SK-N-SH (cell line): ENCODE measurements around the gene TMED8. TPM values are rescaled to one million over a fixed set of nuclear protein-coding genes. Genes with fewer than 3 reads are reported as not detected.

ENCODE experiments used
- CTCF ChIA-PET: fragments of 300-600, 350-600 bp; formaldehyde crosslinking; extraction: SDS; loops from one replicate; lab custom pipeline; 2021; lab: Yijun Ruan, JAX
- POLR2A ChIA-PET: fragments of 350-600 bp; sonication (Branson Sonifier 250); formaldehyde crosslinking; extraction: SDS; loops from one replicate; lab custom pipeline; 2020; ENCODE audit warnings: antibody characterized with exemption, inconsistent platforms; lab: Yijun Ruan, JAX
- DNase-seq: peaks from one replicate; pipeline ENCODE4 v3.0.0; 2012
- H2AFZ ChIP-seq: fragments of 200-600 bp; sonication (generic); 2 replicates; pipeline ENCODE4 v1.8.1; 2016; ENCODE audit warnings: antibody characterized with exemption, mild to moderate bottlenecking, low read depth
- H3F3A ChIP-seq: fragments of 200-600 bp; sonication (generic); replicated peaks from 2 replicates; pipeline ENCODE3; 2016; ENCODE audit warnings: antibody characterized with exemption, mild to moderate bottlenecking; ENCODE audit not compliant: insufficient read depth
- H3K27ac ChIP-seq, 2 experiments: fragments of 200-500 bp in 1 of 2; fragments of 200-600 bp in 1 of 2; sonication (Bioruptor generic) in 1 of 2; sonication (generic), shearing (Covaris generic) in 1 of 2; 2 replicates each; pipeline versions ENCODE4 v1.5.1 to v1.6.1; 2014 to 2016; ENCODE audit warnings: low read depth in 2 of 2, inconsistent platforms in 1 of 2, low read length in 1 of 2, mild to moderate bottlenecking in 1 of 2, mixed read lengths in 1 of 2
- H3K27me3 ChIP-seq: fragments of 200-600 bp; sonication (generic), shearing (Covaris generic); 2 replicates; pipeline ENCODE4 v1.6.1; 2016; ENCODE audit warnings: mixed run types; ENCODE audit not compliant: insufficient read depth
- H3K36me3 ChIP-seq, 2 experiments: fragments of 200-500 bp in 1 of 2; fragments of 200-600 bp in 1 of 2; sonication (Bioruptor generic) in 1 of 2; sonication (generic) in 1 of 2; replicated peaks in 1 of 2; 2 replicates each; pipeline versions ENCODE3 to v1.5.1; 2014 to 2016; ENCODE audit warnings: low read length in 1 of 2, mild to moderate bottlenecking in 1 of 2; ENCODE audit not compliant: insufficient read depth in 2 of 2, control insufficient read depth in 1 of 2
- H3K4me1 ChIP-seq, 2 experiments: fragments of 200-500 bp in 1 of 2; fragments of 200-600 bp in 1 of 2; sonication (Bioruptor generic) in 1 of 2; sonication (generic), shearing (Covaris generic) in 1 of 2; 2 replicates each; pipeline versions ENCODE4 v1.5.1 to v1.6.1; 2014 to 2016; ENCODE audit warnings: low read depth in 1 of 2, low read length in 1 of 2, mixed run types in 1 of 2; ENCODE audit not compliant: insufficient read depth in 2 of 2, control insufficient read depth in 1 of 2
- H3K4me2 ChIP-seq: fragments of 200-600 bp; sonication (generic), shearing (Covaris generic); 2 replicates; pipeline ENCODE4 v1.6.1; 2017; ENCODE audit warnings: mixed run types
- H3K4me3 ChIP-seq, 2 experiments: fragments of 200-500 bp in 1 of 2; fragments of 200-600 bp in 1 of 2; sonication (Bioruptor generic) in 1 of 2; sonication (generic), shearing (Covaris generic) in 1 of 2; 2 replicates each; pipeline versions ENCODE4 v1.5.1 to v1.8.1; 2014 to 2016; ENCODE audit warnings: low read depth in 2 of 2, inconsistent platforms in 1 of 2, low read length in 1 of 2, mild to moderate bottlenecking in 1 of 2, mixed read lengths in 1 of 2, moderate library complexity in 1 of 2
- H3K79me2 ChIP-seq: fragments of 200-600 bp; sonication (generic); 2 replicates; pipeline ENCODE4 v1.8.1; 2017; ENCODE audit warnings: mild to moderate bottlenecking; ENCODE audit not compliant: insufficient read depth
- H3K9ac ChIP-seq: fragments of 200-600 bp; sonication (generic); 2 replicates; pipeline ENCODE4 v1.6.1; 2017; ENCODE audit warnings: mixed run types
- H3K9me2 ChIP-seq: fragments of 200-600 bp; sonication (generic); 2 replicates; pipeline ENCODE4 v1.6.1; 2017; ENCODE audit warnings: mixed run types
- H3K9me3 ChIP-seq: fragments of 200-600 bp; sonication (generic); 2 replicates; pipeline ENCODE4 v1.6.1; 2017; ENCODE audit warnings: mixed run types, mild to moderate bottlenecking, moderate library complexity
- H4K20me1 ChIP-seq: fragments of 200-600 bp; sonication (generic); 2 replicates; pipeline ENCODE4 v1.6.1; 2017; ENCODE audit warnings: mild to moderate bottlenecking, mixed run types; ENCODE audit not compliant: insufficient read depth
- CHD2 ChIP-seq: fragments of 150-350 bp; IDR thresholded peaks from 2 replicates; pipeline ENCODE4 v1.6.1; 2018; ENCODE audit warnings: low read length; ENCODE audit not compliant: partially characterized antibody
- ELF1 ChIP-seq: IDR thresholded peaks from 2 replicates; pipeline ENCODE4 v1.4.0; 2012
- FOSL2 ChIP-seq: IDR thresholded peaks from 2 replicates; pipeline ENCODE4 v1.4.0; 2012; ENCODE audit warnings: low read depth, mild to moderate bottlenecking, moderate library complexity, borderline replicate concordance
- GABPA ChIP-seq: IDR thresholded peaks from 2 replicates; pipeline ENCODE4 v1.4.0; 2012; ENCODE audit warnings: low read depth, mild to moderate bottlenecking
- MAX ChIP-seq: IDR thresholded peaks from 2 replicates; pipeline ENCODE4 v1.4.0; 2012; ENCODE audit warnings: low read depth
- MXI1 ChIP-seq: IDR thresholded peaks from 2 replicates; pipeline ENCODE4 v1.6.1; 2012; ENCODE audit warnings: mild to moderate bottlenecking, low read depth, low read length, improper control_type of control experiment
- NRF1 ChIP-seq: IDR thresholded peaks from 2 replicates; pipeline ENCODE4 v1.6.1; 2012; ENCODE audit warnings: low read depth, mild to moderate bottlenecking, low read length
- POLR2AphosphoS5 ChIP-seq: IDR thresholded peaks from 2 replicates; pipeline ENCODE4 v1.6.1; 2012; ENCODE audit warnings: low read depth, low read length
- RCOR1 ChIP-seq: fragments of 150-350 bp; IDR thresholded peaks from 2 replicates; pipeline ENCODE4 v1.6.1; 2017; ENCODE audit warnings: antibody characterized with exemption, low read length
- REST ChIP-seq: IDR thresholded peaks from 2 replicates; pipeline ENCODE4 v1.6.1; 2012; ENCODE audit warnings: mild to moderate bottlenecking, low read depth, low read length, moderate library complexity
- YY1 ChIP-seq: IDR thresholded peaks from 2 replicates; pipeline ENCODE4 v1.4.0; 2012; ENCODE audit warnings: low read depth, mild to moderate bottlenecking
- ZBTB33 ChIP-seq: IDR thresholded peaks from 2 replicates; pipeline ENCODE4 v1.4.0; 2012; ENCODE audit warnings: low read depth, borderline replicate concordance
- WGBS: methylation state at CpG from one replicate; pipeline ENCODE4 v1.1.6; 2017; ENCODE audit warnings: low lambda C conversion rate; 5-methylcytosine and 5-hydroxymethylcytosine counted together
- polyA plus RNA-seq, 3 experiments: library from polyadenylated mRNA; depleted of rRNA; stranded (reverse); fragments of >200 nt; gene quantifications; 2 replicates each; pipeline ENCODE4 v1.2.3, GENCODE V29; 2012
- TF ChIP-seq, protein P1 (sequence below): IDR thresholded peaks from 2 replicates; pipeline ENCODE4; 2012
- TF ChIP-seq, protein P2 (sequence below): fragments of 150-350 bp; IDR thresholded peaks from 2 replicates; pipeline ENCODE4 v1.6.1; 2016; ENCODE audit warnings: mild to moderate bottlenecking, low read depth, low read length

TMED8 gene
- polyA plus RNA-seq, 1 of the 3 experiments (the other 2 are of a cell fraction): 2.3 TPM

DNA sequence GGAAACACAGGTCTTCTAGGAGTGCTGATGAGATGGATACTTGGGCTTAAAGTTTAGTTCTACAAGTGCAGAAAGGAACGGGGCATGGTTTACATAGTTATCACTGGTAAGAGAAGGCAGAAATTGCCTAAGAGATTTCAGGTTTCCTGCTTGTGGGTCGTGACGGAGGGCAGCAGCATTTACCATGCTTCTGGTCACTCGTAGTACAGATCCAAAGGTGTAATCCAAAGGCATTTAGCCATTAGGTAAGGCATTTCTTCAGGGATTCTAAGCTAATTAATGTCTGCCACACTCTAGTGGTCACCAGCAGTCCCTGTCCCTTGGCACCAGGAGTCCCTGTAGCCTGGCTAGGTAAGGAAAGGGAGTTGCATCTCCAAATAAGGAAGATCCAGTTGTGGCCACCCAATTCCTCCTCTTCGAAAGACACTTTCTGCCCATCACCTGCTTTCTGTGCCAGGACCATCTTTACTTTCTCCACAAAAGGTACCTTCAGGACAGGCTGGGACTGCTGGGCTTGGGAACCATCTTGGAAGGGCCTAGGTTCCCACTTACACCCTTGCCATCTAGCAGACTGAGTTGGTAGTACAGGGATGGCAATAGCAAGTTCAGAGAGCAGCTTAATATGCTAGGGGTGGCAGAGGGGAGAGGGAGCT is 54.5 kb downstream of the TMED8 start:
- H3K27ac ChIP-seq: peak overlapping the region in 1 of 2 experiments; percentile 96; a peak in 3 of 4 replicates
- peaks cover 0 to 17% of the 10 kb centered on the region in 2 experiments; a peak in 2 of 4 replicates for H3K4me1 ChIP-seq
- H3K4me2 ChIP-seq: peak overlapping the region; percentile 98
- 76% methylated on average over 4 of the region's 5 CpGs for WGBS
- no peaks in the 10 kb centered on the region for H3K9me3 ChIP-seq
- peaks cover 29% of the 10 kb centered on the region for H3K79me2 ChIP-seq
- H3K9ac ChIP-seq: peak overlapping the region; percentile 84; the same call in 1 of the 2 replicates
- ChIA-PET POLR2A (interaction anchor here (1.5 to 1.8 kb wide), 2 partner anchors 15 to 135 kb away, joined by 4 to 6 read pairs; partner anchors contain the start of gene VIPAS39), CTCF (interaction anchor here (0.6 kb wide), 1 partner anchor 1257 kb away, joined by 3 read pairs; no protein-coding TSS in a partner anchor)
- no peak for DNase-seq
- no peaks in the 10 kb centered on the region for H3K27me3 ChIP-seq
- H2AFZ ChIP-seq: peak overlapping the region; percentile 99; the same call in 1 of the 2 replicates
- no peaks in the 10 kb centered on the region for H3K36me3 ChIP-seq
- H3K4me3 ChIP-seq: peak overlapping the region; percentile 99 to 100; a peak in 3 of 4 replicates
- peaks cover 3% of the 10 kb centered on the region for H3F3A ChIP-seq
- H4K20me1 ChIP-seq: no peaks in the 10 kb centered on the region
- H3K9me2 ChIP-seq: no peaks in the 10 kb centered on the region
- TF ChIP-seq CHD2 (no peak), ELF1 (no peak), FOSL2 (no peak), ZBTB33 (no peak), YY1 (no peak), GABPA (no peak), POLR2AphosphoS5 (no peak), RCOR1 (no peak), MAX (no peak), MXI1 (no peak), REST (no peak), NRF1 (no peak)
- TF ChIP-seq, protein P1, sequence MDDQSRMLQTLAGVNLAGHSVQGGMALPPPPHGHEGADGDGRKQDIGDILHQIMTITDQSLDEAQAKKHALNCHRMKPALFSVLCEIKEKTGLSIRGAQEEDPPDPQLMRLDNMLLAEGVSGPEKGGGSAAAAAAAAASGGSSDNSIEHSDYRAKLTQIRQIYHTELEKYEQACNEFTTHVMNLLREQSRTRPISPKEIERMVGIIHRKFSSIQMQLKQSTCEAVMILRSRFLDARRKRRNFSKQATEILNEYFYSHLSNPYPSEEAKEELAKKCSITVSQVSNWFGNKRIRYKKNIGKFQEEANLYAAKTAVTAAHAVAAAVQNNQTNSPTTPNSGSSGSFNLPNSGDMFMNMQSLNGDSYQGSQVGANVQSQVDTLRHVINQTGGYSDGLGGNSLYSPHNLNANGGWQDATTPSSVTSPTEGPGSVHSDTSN: no peak
- TF ChIP-seq, protein P2, sequence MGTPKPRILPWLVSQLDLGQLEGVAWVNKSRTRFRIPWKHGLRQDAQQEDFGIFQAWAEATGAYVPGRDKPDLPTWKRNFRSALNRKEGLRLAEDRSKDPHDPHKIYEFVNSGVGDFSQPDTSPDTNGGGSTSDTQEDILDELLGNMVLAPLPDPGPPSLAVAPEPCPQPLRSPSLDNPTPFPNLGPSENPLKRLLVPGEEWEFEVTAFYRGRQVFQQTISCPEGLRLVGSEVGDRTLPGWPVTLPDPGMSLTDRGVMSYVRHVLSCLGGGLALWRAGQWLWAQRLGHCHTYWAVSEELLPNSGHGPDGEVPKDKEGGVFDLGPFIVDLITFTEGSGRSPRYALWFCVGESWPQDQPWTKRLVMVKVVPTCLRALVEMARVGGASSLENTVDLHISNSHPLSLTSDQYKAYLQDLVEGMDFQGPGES: no peak
